AML-193 (cell line): Measurements from ENCODE around the gene GPR3.
A peak's percentile ranks its signal among the peaks of the same experiment; 100 is the strongest.
"Not testable (repeated sequence)": the region's sequence is repeated elsewhere in the genome, so short reads cannot be mapped to it uniquely, and the experiment has no call there.

Source experiments
- DNase-seq, 2 experiments: peaks; one replicate each; lab custom pipeline; 2025; lab: John Stamatoyannopoulos, UW

The GPR3 gene

DNA sequence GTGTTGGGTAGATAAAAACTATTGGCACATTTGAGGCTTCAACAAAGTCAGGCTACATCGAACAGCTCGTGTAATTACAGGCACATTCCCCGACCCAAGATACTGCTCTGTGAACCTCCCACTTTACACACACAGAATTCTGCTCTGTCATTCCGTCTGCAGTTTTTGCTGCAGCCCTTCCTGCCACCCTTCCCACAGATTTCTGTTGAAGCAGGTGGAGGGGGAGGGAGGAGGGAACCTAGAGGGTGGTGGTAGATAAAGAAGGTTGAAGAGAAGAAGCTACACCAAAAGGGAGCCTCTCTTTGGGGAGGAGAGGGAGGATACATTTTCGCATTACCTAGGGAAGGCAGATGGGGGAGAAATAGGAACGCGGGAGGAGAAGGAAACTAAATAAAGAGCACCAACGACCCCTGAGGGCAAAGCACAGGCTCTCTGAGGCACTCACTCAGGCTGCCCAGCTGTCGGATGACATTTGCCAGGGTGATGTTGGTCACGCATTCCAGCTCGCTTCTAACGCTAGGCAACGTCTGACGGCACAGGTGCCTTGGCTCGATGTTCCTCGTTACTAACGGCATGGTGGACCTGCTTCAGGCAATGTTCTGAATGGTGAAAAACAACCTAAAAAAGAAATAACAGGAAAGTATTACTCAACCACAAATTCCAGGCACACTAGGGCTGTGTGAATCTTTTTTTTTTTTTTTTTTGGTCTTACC lies 36.0 kb downstream of the GPR3 start:
- no peak for DNase-seq

DNA sequence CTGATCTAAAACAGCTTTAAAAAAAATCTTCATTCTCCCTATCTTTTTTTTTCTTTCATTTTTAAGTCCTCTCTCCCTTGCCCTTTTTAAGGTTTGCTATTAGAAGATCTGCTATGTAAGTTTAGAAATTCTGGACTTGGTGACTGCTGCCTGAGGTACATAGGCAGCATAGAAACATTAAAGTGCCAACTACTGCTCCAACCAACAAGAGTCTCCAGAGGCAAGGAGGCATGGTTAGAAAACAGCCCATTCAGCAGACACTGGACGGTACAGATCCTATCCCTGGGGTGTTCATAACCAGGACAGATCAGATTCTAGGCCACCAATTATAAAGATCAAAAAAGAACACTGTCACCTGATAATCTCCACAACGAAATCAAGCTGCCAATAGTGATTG lies 36.6 kb downstream of the GPR3 start:
- DNase-seq = no peak

GRCh38 chr1:27430903-27431600 lies 38.6 kb downstream of the GPR3 start:
- DNase-seq = peak; percentile 36 to 54

- no peak for DNase-seq
Observed at GRCh38 chr1:27431601-27431940, 39.1 kb downstream of the GPR3 start.

DNA sequence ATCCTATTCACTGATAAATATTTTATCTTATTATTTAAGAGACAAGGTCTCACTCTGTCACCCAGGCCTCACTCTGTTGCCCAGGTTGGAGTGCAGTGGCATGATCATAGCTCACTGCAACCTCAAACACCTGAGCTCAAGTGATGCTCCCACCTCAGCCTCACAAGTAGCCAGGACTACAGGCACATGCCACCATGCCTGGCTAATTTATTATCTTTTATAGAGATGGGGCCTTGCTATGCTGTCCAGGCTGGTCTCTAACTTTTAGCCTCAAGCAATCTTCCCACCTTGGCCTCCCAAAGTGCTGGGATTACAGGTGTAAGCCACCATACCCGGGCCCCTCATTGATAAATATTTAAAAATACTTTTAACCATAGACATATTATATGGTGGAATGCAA lies 40.3 kb downstream of the GPR3 start:
- not testable (repeated sequence) for DNase-seq

DNA sequence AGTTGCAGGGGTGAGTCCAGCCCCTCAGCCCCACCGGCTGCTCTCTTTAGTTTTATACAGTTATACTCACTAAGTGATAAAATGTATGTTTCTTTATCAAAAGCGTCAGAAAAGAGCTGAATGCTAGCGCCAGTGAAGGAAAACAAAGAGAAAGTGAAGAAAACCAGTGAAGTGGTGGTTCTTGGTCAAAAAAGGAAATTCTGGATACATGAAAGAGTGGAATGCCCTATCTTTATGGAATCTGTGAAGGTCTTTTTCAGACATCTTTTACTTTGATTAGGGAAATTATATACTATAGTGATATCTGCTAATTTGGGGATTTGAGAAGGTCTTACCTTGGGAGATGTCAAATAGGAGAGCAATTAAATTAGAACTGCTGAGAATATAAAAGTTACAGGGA lies 41.3 kb downstream of the GPR3 start:
- no peak for DNase-seq

DNA sequence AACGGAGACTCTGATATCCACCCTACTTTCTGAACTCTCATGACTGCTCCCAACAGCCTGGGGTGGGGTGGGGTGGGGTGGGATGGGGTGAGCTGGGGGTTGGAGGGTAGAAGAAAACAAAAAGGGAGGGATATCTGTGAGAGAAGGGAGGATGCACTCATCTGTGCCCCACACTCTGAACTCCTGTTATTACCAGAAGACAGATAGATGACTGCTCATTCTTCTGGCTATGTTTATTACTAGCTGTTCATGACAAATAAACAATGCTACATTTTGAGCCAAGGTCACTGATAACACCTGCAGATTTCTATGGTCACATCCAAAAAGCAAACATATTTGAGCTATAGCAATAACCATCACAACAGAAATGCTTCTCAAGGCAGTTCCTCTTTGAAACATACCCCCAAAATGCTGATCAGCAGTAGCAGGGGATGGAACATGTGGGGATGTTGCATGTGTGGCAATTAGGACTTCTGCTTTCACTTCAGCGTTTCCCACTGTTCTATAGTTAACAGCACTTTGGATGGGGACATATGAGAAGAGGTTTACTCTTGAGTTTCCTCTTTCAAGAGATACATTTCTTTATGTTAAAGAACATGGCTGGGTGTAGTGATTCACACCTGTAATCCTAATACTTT lies 43.3 kb downstream of the GPR3 start:
- peak; percentile 93 to 95 for DNase-seq

DNA sequence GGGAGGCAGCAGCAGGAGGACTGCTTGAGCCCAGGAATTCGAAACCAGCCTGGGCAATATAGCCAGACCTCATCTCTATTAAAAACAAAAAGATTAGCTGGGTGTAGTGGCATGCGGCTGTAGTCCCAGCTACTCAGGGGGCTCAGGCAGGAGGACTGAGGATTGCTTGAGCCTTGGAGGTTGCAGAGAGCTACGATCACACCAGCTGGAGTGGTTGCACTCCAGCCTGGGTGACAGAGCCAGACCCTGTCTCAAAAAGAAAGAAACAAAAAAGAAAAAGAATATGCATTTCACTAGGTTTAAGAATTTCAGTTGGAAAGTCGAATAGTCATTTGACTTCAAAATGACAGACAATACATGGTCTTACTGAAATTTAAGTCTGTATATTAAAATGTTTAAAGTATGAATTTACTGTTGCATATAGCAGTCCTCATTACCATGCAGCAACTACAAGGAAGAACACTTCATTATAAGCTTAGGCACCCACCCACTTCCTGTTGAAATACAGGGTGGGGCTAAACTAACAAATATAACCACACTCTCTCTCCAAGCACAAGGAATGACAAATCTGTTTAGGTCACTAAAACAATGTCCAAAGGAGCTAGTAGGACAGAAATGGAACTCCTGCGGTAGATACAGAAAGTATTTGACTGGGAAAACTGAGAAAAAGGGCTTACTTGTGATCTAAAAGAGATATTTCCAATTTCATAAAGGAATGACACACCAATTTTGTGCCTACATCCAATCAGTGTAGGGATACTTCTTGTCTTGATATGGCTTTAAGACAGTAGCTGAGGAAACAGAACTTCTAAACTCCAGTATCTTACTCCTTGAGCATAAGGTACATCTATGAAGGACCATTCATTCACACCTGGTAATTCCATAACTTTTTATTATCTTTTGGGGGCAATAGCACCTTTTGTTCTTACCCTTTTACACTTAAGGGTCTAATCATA lies 44.1 kb downstream of the GPR3 start:
- no peak for DNase-seq

GRCh38 chr1:27438621-27439061 lies 46.2 kb downstream of the GPR3 start:
- DNase-seq = no peak

GRCh38 chr1:27439150-27439549 lies 46.7 kb downstream of the GPR3 start:
- DNase-seq = no peak

- DNase-seq = no peak
Observed at GRCh38 chr1:27444632-27445031, 52.2 kb downstream of the GPR3 start.
